GM18870 (cell line): ENCODE measurements around the gene OR11H6.
"Not testable (repeated sequence)": the region's sequence is repeated elsewhere in the genome, so short reads cannot be mapped to it uniquely, and the experiment has no call there.

Experiments
- ATAC-seq: cut with Tn5 transposase; IDR thresholded peaks from one replicate; pipeline ENCODE4 v1.9.1; 2021; ENCODE audit warnings: moderate library complexity; ENCODE audit not compliant: unreplicated experiment

Gene OR11H6

GRCh38 chr14:20223410-20223809, at the start of gene OR11H6:
OR11H6 (plus strand) TSS chr14:20223710; CDS start chr14:20223710, 0 bp downstream.
- ATAC-seq = no peak

- not testable (repeated sequence) for ATAC-seq
Observed at GRCh38 chr14:20174205-20174604, 49.3 kb upstream of the OR11H6 start.

- ATAC-seq = no peak
Observed at GRCh38 chr14:20176330-20176729, 47.2 kb upstream of the OR11H6 start.

GRCh38 chr14:20177433-20177974, 46.0 kb upstream of the OR11H6 start:
- no peak for ATAC-seq

- ATAC-seq = no peak
Observed at GRCh38 chr14:20179218-20179617, 44.3 kb upstream of the OR11H6 start.

GRCh38 chr14:20179880-20180279, 43.6 kb upstream of the OR11H6 start:
- ATAC-seq = no peak

- ATAC-seq = no peak
Observed at GRCh38 chr14:20180486-20180885, 43.0 kb upstream of the OR11H6 start.

- no peak for ATAC-seq
Observed at GRCh38 chr14:20184181-20184580, 39.3 kb upstream of the OR11H6 start.

- ATAC-seq = no peak
Observed at GRCh38 chr14:20190596-20190995, 32.9 kb upstream of the OR11H6 start, which contains the start of gene OR11G2. OR11G2 (plus strand) TSS chr14:20190896; CDS start chr14:20197438, 6,542 bp downstream.

- no peak for ATAC-seq
Observed at GRCh38 chr14:20191396-20191795, 32.1 kb upstream of the OR11H6 start.

GRCh38 chr14:20194101-20194500, 29.4 kb upstream of the OR11H6 start:
- ATAC-seq = no peak

GRCh38 chr14:20195170-20195569, 28.3 kb upstream of the OR11H6 start:
- not testable (repeated sequence) for ATAC-seq

GRCh38 chr14:20195911-20196310, 27.6 kb upstream of the OR11H6 start:
- ATAC-seq = no peak

- ATAC-seq = no peak
Observed at GRCh38 chr14:20197459-20197858, 26.1 kb upstream of the OR11H6 start.

GRCh38 chr14:20198991-20199390, 24.5 kb upstream of the OR11H6 start:
- ATAC-seq = no peak

GRCh38 chr14:20204721-20205120, 18.8 kb upstream of the OR11H6 start:
- no peak for ATAC-seq

- ATAC-seq = no peak
Observed at GRCh38 chr14:20209595-20209994, 13.9 kb upstream of the OR11H6 start.

- ATAC-seq = not testable (repeated sequence)
Observed at GRCh38 chr14:20212406-20212805, 11.1 kb upstream of the OR11H6 start.

GRCh38 chr14:20215196-20215595, 8.3 kb upstream of the OR11H6 start:
- no peak for ATAC-seq

GRCh38 chr14:20219033-20219432, 4.5 kb upstream of the OR11H6 start:
- no peak for ATAC-seq

GRCh38 chr14:20228681-20229080, 5.2 kb downstream of the OR11H6 start, which contains the start of gene OR11H7:
OR11H7 (plus strand) TSS chr14:20228981.
- no peak for ATAC-seq

- ATAC-seq = not testable (repeated sequence)
Observed at GRCh38 chr14:20235415-20235814, 11.9 kb downstream of the OR11H6 start.

GRCh38 chr14:20247646-20248246, 24.2 kb downstream of the OR11H6 start:
- ATAC-seq = no peak
